GM23338 (cell line): ENCODE data around the gene PTPDC1. TPM values are rescaled to one million over a fixed set of nuclear protein-coding genes. Genes with fewer than 3 reads are reported as not detected.

Experiments used
- ATAC-seq: fragments of 200-7000 bp; cut with Tn5 transposase; 3 replicates; pipeline ENCODE4 v1.9.1; 2020
- DNase-seq: peaks from one replicate; pipeline ENCODE4 v3.0.0-alpha.2; 2015; ENCODE audit warnings: low spot score
- H2AFZ ChIP-seq: fragments of 200-600 bp; sonication (generic); 2 replicates; pipeline ENCODE4 v1.8.0; 2016; ENCODE audit warnings: antibody characterized with exemption, mild to moderate bottlenecking, moderate library complexity
- H3F3A ChIP-seq: fragments of 200-600 bp; sonication (generic); replicated peaks from 2 replicates; pipeline ENCODE4 v1.8.0; 2017; ENCODE audit warnings: antibody characterized with exemption, mixed run types, low read depth
- H3K27ac ChIP-seq: fragments of 200-600 bp; sonication (generic); 2 replicates; pipeline ENCODE4 v1.6.1; 2016; ENCODE audit warnings: low read depth
- H3K27me3 ChIP-seq: fragments of 200-600 bp; sonication (generic); 2 replicates; pipeline ENCODE4 v1.8.0; 2016; ENCODE audit warnings: mild to moderate bottlenecking, mixed run types, moderate library complexity; ENCODE audit not compliant: insufficient read depth
- H3K36me3 ChIP-seq: fragments of 200-600 bp; sonication (generic); 2 replicates; pipeline ENCODE4 v1.8.0; 2016; ENCODE audit warnings: mild to moderate bottlenecking; ENCODE audit not compliant: insufficient read depth
- H3K4me1 ChIP-seq: fragments of 200-600 bp; sonication (generic); 2 replicates; pipeline ENCODE4 v1.8.0; 2016; ENCODE audit warnings: mild to moderate bottlenecking, moderate library complexity; ENCODE audit not compliant: insufficient read depth
- H3K4me2 ChIP-seq: fragments of 200-600 bp; sonication (generic); 2 replicates; pipeline ENCODE4 v1.7.1; 2017; ENCODE audit warnings: mixed run types
- H3K4me3 ChIP-seq: fragments of 200-600 bp; sonication (generic); 2 replicates; pipeline ENCODE4 v1.6.1; 2016; ENCODE audit warnings: mixed run types
- H3K79me2 ChIP-seq: fragments of 200-600 bp; sonication (generic); replicated peaks from 2 replicates; pipeline ENCODE4 v1.8.0; 2017; ENCODE audit warnings: mild to moderate bottlenecking; ENCODE audit not compliant: insufficient read depth
- H3K9me2 ChIP-seq: fragments of 200-600 bp; sonication (generic); 2 replicates; pipeline ENCODE4 v1.8.0; 2017; ENCODE audit not compliant: insufficient read depth
- H4K20me1 ChIP-seq: fragments of 200-600 bp; sonication (generic); replicated peaks from 2 replicates; pipeline ENCODE4 v1.8.0; 2017; ENCODE audit warnings: mild to moderate bottlenecking; ENCODE audit not compliant: insufficient read depth
- H3K27ac Mint-ChIP-seq: 2 replicates; pipeline ENCODE4 v1.8.0; 2020; ENCODE audit warnings: inconsistent platforms, mild to moderate bottlenecking, moderate library complexity, mixed read lengths
- H3K27me3 Mint-ChIP-seq: 3 replicates; pipeline ENCODE4 v1.8.0; 2022; ENCODE audit warnings: low read depth, mild to moderate bottlenecking, moderate library complexity, mixed read lengths, inconsistent platforms; ENCODE audit not compliant: insufficient read depth, poor library complexity
- H3K36me3 Mint-ChIP-seq: 3 replicates; pipeline ENCODE4 v1.8.0; 2021; ENCODE audit warnings: low read depth, mild to moderate bottlenecking, inconsistent platforms, moderate library complexity, mixed read lengths
- H3K4me1 Mint-ChIP-seq: 3 replicates; pipeline ENCODE4 v1.8.0; 2020; ENCODE audit warnings: mild to moderate bottlenecking, inconsistent platforms, mixed read lengths
- H3K4me3 Mint-ChIP-seq: 3 replicates; pipeline ENCODE4 v1.8.0; 2021; ENCODE audit warnings: moderate library complexity, mild to moderate bottlenecking, inconsistent platforms, mixed read lengths
- H3K9me3 Mint-ChIP-seq: 3 replicates; pipeline ENCODE4 v1.8.0; 2020; ENCODE audit warnings: moderate library complexity, mild to moderate bottlenecking, inconsistent platforms, mixed read lengths
- CREB1 ChIP-seq: fragments of 250-450 bp; sonication (Bioruptor Pico); IDR thresholded peaks from 2 replicates; pipeline ENCODE4 v1.5.0; 2020; ENCODE audit warnings: low read depth, mild to moderate bottlenecking, moderate library complexity
- EZH2 ChIP-seq: fragments of 200-600 bp; sonication (generic); IDR thresholded peaks from one replicate; pipeline ENCODE4 v1.8.0; 2017; ENCODE audit warnings: antibody characterized with exemption, mild to moderate bottlenecking, low read depth; ENCODE audit not compliant: unreplicated experiment
- JUNB ChIP-seq: IDR thresholded peaks from one replicate; pipeline ENCODE4 v1.6.1; 2016; ENCODE audit warnings: antibody characterized with exemption; ENCODE audit not compliant: unreplicated experiment
- NANOG ChIP-seq: IDR thresholded peaks from 2 replicates; pipeline ENCODE4 v1.6.1; 2016; ENCODE audit warnings: antibody characterized with exemption, borderline replicate concordance
- POLR2AphosphoS5 ChIP-seq: IDR thresholded peaks from 2 replicates; pipeline ENCODE4 v1.6.1; 2016; ENCODE audit warnings: antibody characterized with exemption, low read depth
- STAT1 ChIP-seq: IDR thresholded peaks from one replicate; pipeline ENCODE4 v1.6.1; 2016; ENCODE audit warnings: antibody characterized with exemption; ENCODE audit not compliant: unreplicated experiment
- ZNF114 ChIP-seq: fragments of 250-450 bp; sonication (Bioruptor Pico); IDR thresholded peaks from 2 replicates; pipeline ENCODE4 v1.5.0; 2020; ENCODE audit warnings: mild to moderate bottlenecking, moderate library complexity
- ZNF331 ChIP-seq: fragments of 250-450 bp; sonication (Bioruptor Pico); IDR thresholded peaks from 2 replicates; pipeline ENCODE4 v1.5.0; 2020; ENCODE audit warnings: low read depth, mild to moderate bottlenecking, moderate library complexity
- polyA plus RNA-seq: library from polyadenylated mRNA; unstranded; fragments of >200 nt; fragmentation: Nextera tagmentation; extraction: Ambion mirVana; gene quantifications from 2 replicates; pipeline ENCODE4 v1.2.1, GENCODE V29; 2016
- total RNA-seq: library from RNA; depleted of rRNA; stranded (reverse); fragments of >200 nt; shearing (Covaris generic); gene quantifications from 2 replicates; pipeline ENCODE4 v1.2.3, GENCODE V29; 2014
- TF ChIP-seq, protein P1 (sequence below): IDR thresholded peaks from one replicate; pipeline ENCODE4 v1.6.1; 2018; ENCODE audit warnings: antibody characterized with exemption; ENCODE audit not compliant: unreplicated experiment
- TF ChIP-seq, protein P2 (sequence below): IDR thresholded peaks from 2 replicates; pipeline ENCODE4 v1.6.1; 2016; ENCODE audit warnings: antibody characterized with exemption
- TF ChIP-seq, protein P3 (sequence below), 2 experiments: fragments of 200-600 bp in 1 of 2; sonication (generic) in 1 of 2; conservative IDR thresholded peaks; 2 replicates each; pipeline versions ENCODE4 v1.5.1 to v1.6.1; 2016 to 2017; ENCODE audit warnings: antibody characterized with exemption in 2 of 2, low read depth in 2 of 2, mild to moderate bottlenecking in 2 of 2, moderate library complexity in 1 of 2

PTPDC1 gene
- total and polyA plus RNA-seq, 2 experiments from 2014 or later: 4.3 to 10.6 TPM

GRCh38 chr9:94144394-94144793 lies 60.1 kb downstream of the PTPDC1 start:
- no peak overlapping the region for H3K4me3 ChIP-seq
- H3K79me2 ChIP-seq: no peaks in the 10 kb centered on the region
- no peak overlapping the region for H3K4me2 ChIP-seq
- ATAC-seq (no peak), DNase-seq (no peak)
- Mint-ChIP-seq H3K27me3 (peaks cover 11% of the 10 kb centered on the region), H3K27ac (no peak overlapping the region), H3K9me3 (no peaks in the 10 kb centered on the region), H3K4me3 (no peak overlapping the region), H3K36me3 (no peaks in the 10 kb centered on the region; the same call in 2 of the 3 replicates), H3K4me1 (peaks cover 24% of the 10 kb centered on the region)
- H3K9me2 ChIP-seq: peaks cover 7% of the 10 kb centered on the region
- peaks cover 12% of the 10 kb centered on the region for H3K4me1 ChIP-seq
- no peak for TF ChIP-seq STAT1
- TF ChIP-seq NANOG: no peak
- TF ChIP-seq, protein P1, sequence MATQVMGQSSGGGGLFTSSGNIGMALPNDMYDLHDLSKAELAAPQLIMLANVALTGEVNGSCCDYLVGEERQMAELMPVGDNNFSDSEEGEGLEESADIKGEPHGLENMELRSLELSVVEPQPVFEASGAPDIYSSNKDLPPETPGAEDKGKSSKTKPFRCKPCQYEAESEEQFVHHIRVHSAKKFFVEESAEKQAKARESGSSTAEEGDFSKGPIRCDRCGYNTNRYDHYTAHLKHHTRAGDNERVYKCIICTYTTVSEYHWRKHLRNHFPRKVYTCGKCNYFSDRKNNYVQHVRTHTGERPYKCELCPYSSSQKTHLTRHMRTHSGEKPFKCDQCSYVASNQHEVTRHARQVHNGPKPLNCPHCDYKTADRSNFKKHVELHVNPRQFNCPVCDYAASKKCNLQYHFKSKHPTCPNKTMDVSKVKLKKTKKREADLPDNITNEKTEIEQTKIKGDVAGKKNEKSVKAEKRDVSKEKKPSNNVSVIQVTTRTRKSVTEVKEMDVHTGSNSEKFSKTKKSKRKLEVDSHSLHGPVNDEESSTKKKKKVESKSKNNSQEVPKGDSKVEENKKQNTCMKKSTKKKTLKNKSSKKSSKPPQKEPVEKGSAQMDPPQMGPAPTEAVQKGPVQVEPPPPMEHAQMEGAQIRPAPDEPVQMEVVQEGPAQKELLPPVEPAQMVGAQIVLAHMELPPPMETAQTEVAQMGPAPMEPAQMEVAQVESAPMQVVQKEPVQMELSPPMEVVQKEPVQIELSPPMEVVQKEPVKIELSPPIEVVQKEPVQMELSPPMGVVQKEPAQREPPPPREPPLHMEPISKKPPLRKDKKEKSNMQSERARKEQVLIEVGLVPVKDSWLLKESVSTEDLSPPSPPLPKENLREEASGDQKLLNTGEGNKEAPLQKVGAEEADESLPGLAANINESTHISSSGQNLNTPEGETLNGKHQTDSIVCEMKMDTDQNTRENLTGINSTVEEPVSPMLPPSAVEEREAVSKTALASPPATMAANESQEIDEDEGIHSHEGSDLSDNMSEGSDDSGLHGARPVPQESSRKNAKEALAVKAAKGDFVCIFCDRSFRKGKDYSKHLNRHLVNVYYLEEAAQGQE: no peak
- no peak for TF ChIP-seq ZNF331 (CRISPR knock-in tag)
- no peak for TF ChIP-seq CREB1 (CRISPR knock-in tag)
- TF ChIP-seq JUNB: no peak
- no peak for TF ChIP-seq EZH2
- TF ChIP-seq, protein P2, sequence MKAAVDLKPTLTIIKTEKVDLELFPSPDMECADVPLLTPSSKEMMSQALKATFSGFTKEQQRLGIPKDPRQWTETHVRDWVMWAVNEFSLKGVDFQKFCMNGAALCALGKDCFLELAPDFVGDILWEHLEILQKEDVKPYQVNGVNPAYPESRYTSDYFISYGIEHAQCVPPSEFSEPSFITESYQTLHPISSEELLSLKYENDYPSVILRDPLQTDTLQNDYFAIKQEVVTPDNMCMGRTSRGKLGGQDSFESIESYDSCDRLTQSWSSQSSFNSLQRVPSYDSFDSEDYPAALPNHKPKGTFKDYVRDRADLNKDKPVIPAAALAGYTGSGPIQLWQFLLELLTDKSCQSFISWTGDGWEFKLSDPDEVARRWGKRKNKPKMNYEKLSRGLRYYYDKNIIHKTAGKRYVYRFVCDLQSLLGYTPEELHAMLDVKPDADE: no peak
- TF ChIP-seq, protein P3, sequence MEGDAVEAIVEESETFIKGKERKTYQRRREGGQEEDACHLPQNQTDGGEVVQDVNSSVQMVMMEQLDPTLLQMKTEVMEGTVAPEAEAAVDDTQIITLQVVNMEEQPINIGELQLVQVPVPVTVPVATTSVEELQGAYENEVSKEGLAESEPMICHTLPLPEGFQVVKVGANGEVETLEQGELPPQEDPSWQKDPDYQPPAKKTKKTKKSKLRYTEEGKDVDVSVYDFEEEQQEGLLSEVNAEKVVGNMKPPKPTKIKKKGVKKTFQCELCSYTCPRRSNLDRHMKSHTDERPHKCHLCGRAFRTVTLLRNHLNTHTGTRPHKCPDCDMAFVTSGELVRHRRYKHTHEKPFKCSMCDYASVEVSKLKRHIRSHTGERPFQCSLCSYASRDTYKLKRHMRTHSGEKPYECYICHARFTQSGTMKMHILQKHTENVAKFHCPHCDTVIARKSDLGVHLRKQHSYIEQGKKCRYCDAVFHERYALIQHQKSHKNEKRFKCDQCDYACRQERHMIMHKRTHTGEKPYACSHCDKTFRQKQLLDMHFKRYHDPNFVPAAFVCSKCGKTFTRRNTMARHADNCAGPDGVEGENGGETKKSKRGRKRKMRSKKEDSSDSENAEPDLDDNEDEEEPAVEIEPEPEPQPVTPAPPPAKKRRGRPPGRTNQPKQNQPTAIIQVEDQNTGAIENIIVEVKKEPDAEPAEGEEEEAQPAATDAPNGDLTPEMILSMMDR (conservative IDR thresholded peaks at IDR 0.05; ENCODE audit: low read depth in 2 of 2): no peak
- TF ChIP-seq POLR2AphosphoS5: no peak
- no peak for TF ChIP-seq ZNF114
- H3K36me3 ChIP-seq: no peaks in the 10 kb centered on the region
- no peaks in the 10 kb centered on the region for H3F3A ChIP-seq
- no peaks in the 10 kb centered on the region for H4K20me1 ChIP-seq
- no peak overlapping the region for H2AFZ ChIP-seq
- H3K27me3 ChIP-seq: no peaks in the 10 kb centered on the region
- H3K27ac ChIP-seq: no peak overlapping the region
